NCI-H187 treated with DMSO at 0.1 percent for 48 hours (cell line): Measurements from ENCODE around the gene DPP6.

Experiments
- DNase-seq: peaks from one replicate; lab custom pipeline; 2025; lab: John Stamatoyannopoulos, UW

The DPP6 gene

GRCh38 chr7:154451480-154452457, 399.6 kb downstream of the DPP6 start:
- no peak for DNase-seq

GRCh38 chr7:154463794-154464193, 411.6 kb downstream of the DPP6 start:
- no peak for DNase-seq

GRCh38 chr7:154469652-154470051, 417.5 kb downstream of the DPP6 start:
- DNase-seq: no peak

GRCh38 chr7:154472343-154472742, 420.1 kb downstream of the DPP6 start:
- DNase-seq: no peak

- DNase-seq: no peak
Measured at GRCh38 chr7:154473360-154473759, 421.2 kb downstream of the DPP6 start.

- DNase-seq: no peak
Measured at GRCh38 chr7:154474903-154475520, 422.8 kb downstream of the DPP6 start.

GRCh38 chr7:154475864-154476263, 423.7 kb downstream of the DPP6 start:
- no peak for DNase-seq

GRCh38 chr7:154480817-154481216, 428.6 kb downstream of the DPP6 start:
- DNase-seq: no peak

- no peak for DNase-seq
Measured at GRCh38 chr7:154482863-154483262, 430.7 kb downstream of the DPP6 start.

GRCh38 chr7:154484406-154484805, 432.2 kb downstream of the DPP6 start:
- DNase-seq: no peak

GRCh38 chr7:154484943-154485342, 432.7 kb downstream of the DPP6 start:
- DNase-seq: no peak

GRCh38 chr7:154489897-154490296, 437.7 kb downstream of the DPP6 start:
- no peak for DNase-seq

GRCh38 chr7:154493594-154493993, 441.4 kb downstream of the DPP6 start:
- no peak for DNase-seq

GRCh38 chr7:154497751-154498150, 445.6 kb downstream of the DPP6 start:
- DNase-seq: no peak

GRCh38 chr7:154503962-154504550, 451.9 kb downstream of the DPP6 start:
- no peak for DNase-seq

GRCh38 chr7:154504918-154505317, 452.7 kb downstream of the DPP6 start:
- no peak for DNase-seq

- DNase-seq: no peak
Measured at GRCh38 chr7:154505362-154505761, 453.2 kb downstream of the DPP6 start.

- DNase-seq: no peak
Measured at GRCh38 chr7:154509192-154509591, 457.0 kb downstream of the DPP6 start.

- DNase-seq: no peak
Measured at GRCh38 chr7:154512121-154512833, 460.1 kb downstream of the DPP6 start.

GRCh38 chr7:154517768-154518167, 465.6 kb downstream of the DPP6 start:
- no peak for DNase-seq

- DNase-seq: no peak
Measured at GRCh38 chr7:154519229-154519628, 467.0 kb downstream of the DPP6 start.

GRCh38 chr7:154530136-154530535, 477.9 kb downstream of the DPP6 start:
- DNase-seq: no peak
